GM19239 (cell line): ENCODE measurements around the gene TOR1A.
A peak's percentile ranks its signal among the peaks of the same experiment; 100 is the strongest.

Experiments
- DNase-seq: peaks from one replicate; pipeline ENCODE4 v3.0.0; 2011; ENCODE audit warnings: low spot score; ENCODE audit not compliant: insufficient read length
- FAIRE-seq: peaks from 2 replicates; lab custom pipeline; 2011; peaks lifted over from hg19 to GRCh38; lab: Jason Lieb, UNC

Gene TOR1A

GRCh38 chr9:129823935-129824601 lies at the start of gene TOR1A:
TSS of gene TOR1A (minus strand) at chr9:129824136. CDS start at chr9:129824085, 51 bp downstream.
- FAIRE-seq = peak; percentile 62
- peak; percentile 92 for DNase-seq

- DNase-seq (no peak), FAIRE-seq (no peak)
Measured at GRCh38 chr9:129871046-129871445, 47.1 kb upstream of the TOR1A start.

- FAIRE-seq (no peak), DNase-seq (no peak)
Measured at GRCh38 chr9:129869585-129870501, 45.9 kb upstream of the TOR1A start.

GRCh38 chr9:129868872-129869486 lies 45.0 kb upstream of the TOR1A start:
- DNase-seq = no peak
- FAIRE-seq = no peak

- DNase-seq (no peak), FAIRE-seq (no peak)
Measured at GRCh38 chr9:129868023-129868871, 44.3 kb upstream of the TOR1A start.

GRCh38 chr9:129867136-129868022 lies 43.4 kb upstream of the TOR1A start:
- DNase-seq (no peak), FAIRE-seq (no peak)

GRCh38 chr9:129866394-129867135 lies 42.6 kb upstream of the TOR1A start:
- DNase-seq (no peak), FAIRE-seq (no peak)

- DNase-seq (no peak), FAIRE-seq (no peak)
Measured at GRCh38 chr9:129865668-129866320, 41.9 kb upstream of the TOR1A start.

- FAIRE-seq (no peak), DNase-seq (no peak)
Measured at GRCh38 chr9:129864991-129865647, 41.2 kb upstream of the TOR1A start.

- no peak for DNase-seq
- no peak for FAIRE-seq
Measured at GRCh38 chr9:129863059-129863690, 39.2 kb upstream of the TOR1A start.

GRCh38 chr9:129861447-129861827 lies 37.5 kb upstream of the TOR1A start:
- FAIRE-seq (no peak), DNase-seq (no peak)

- DNase-seq (no peak), FAIRE-seq (no peak)
Measured at GRCh38 chr9:129860653-129861446, 36.9 kb upstream of the TOR1A start.

- DNase-seq (no peak), FAIRE-seq (no peak)
Measured at GRCh38 chr9:129858167-129858962, 34.4 kb upstream of the TOR1A start.

- no peak for FAIRE-seq
Measured at GRCh38 chr9:129857207-129857606, 33.3 kb upstream of the TOR1A start.

GRCh38 chr9:129854588-129855110 lies 30.7 kb upstream of the TOR1A start:
- DNase-seq (no peak), FAIRE-seq (no peak)

More at GRCh38 chr9:129857207-129857606, 33.3 kb upstream of the TOR1A start:
- DNase-seq = no peak
